Lower lobe of right lung (tissue), 2 donors: Measurements from ENCODE around the gene HIPK2. TPM values are rescaled to one million over a fixed set of nuclear protein-coding genes. Genes with fewer than 3 reads are reported as not detected.

Experiments used
- ATAC-seq, 2 donors: fragments of 200-7000 bp; cut with Tn5 transposase; one replicate each; pipeline ENCODE4 v1.9.1; 2020 to 2022; ENCODE audit warnings: mild to moderate bottlenecking in 2 of 2, moderate library complexity in 2 of 2
- DNase-seq: peaks from one replicate; pipeline ENCODE4 v3.0.0-alpha.2; 2020
- H3K27ac ChIP-seq: fragments of 200-600 bp; one replicate; pipeline ENCODE4 v1.8.0; 2022
- H3K27me3 ChIP-seq: fragments of 200-600 bp; one replicate; pipeline ENCODE4 v1.8.0; 2022; ENCODE audit warnings: low read depth
- H3K36me3 ChIP-seq: fragments of 200-600 bp; one replicate; pipeline ENCODE4 v1.8.0; 2022; ENCODE audit warnings: mild to moderate bottlenecking
- H3K4me1 ChIP-seq: fragments of 200-600 bp; one replicate; pipeline ENCODE4 v1.8.0; 2022
- H3K4me3 ChIP-seq: fragments of 200-600 bp; one replicate; pipeline ENCODE4 v1.8.0; 2022; ENCODE audit warnings: mild to moderate bottlenecking
- H3K9me3 ChIP-seq: fragments of 200-600 bp; one replicate; pipeline ENCODE4 v1.8.0; 2022
- intact Hi-C: fragments of 100-400 bp; cut with DNase I; formaldehyde crosslinking; loops from one replicate; pipeline ENCODE4 v1.11.0; 2022
- total RNA-seq: library from RNA; stranded (reverse); fragmentation: NEBNext Ultra II Directional; extraction: Animal tissue kit (Norgen Biotek cat#: 25700); gene quantifications from one replicate; pipeline ENCODE4 v1.2.1, GENCODE V29; 2021
- TF ChIP-seq, protein P1 (sequence below): fragments of 200-600 bp; IDR thresholded peaks from one replicate; pipeline ENCODE4 v1.8.0; 2022; ENCODE audit warnings: antibody characterized with exemption, mild to moderate bottlenecking
- donor health status: DM: no; HTN: yes; CAD: no; lungs with severe emphysema.

The HIPK2 gene
- total RNA-seq, 1 donor from 2014 or later, result 81.0 TPM

DNA sequence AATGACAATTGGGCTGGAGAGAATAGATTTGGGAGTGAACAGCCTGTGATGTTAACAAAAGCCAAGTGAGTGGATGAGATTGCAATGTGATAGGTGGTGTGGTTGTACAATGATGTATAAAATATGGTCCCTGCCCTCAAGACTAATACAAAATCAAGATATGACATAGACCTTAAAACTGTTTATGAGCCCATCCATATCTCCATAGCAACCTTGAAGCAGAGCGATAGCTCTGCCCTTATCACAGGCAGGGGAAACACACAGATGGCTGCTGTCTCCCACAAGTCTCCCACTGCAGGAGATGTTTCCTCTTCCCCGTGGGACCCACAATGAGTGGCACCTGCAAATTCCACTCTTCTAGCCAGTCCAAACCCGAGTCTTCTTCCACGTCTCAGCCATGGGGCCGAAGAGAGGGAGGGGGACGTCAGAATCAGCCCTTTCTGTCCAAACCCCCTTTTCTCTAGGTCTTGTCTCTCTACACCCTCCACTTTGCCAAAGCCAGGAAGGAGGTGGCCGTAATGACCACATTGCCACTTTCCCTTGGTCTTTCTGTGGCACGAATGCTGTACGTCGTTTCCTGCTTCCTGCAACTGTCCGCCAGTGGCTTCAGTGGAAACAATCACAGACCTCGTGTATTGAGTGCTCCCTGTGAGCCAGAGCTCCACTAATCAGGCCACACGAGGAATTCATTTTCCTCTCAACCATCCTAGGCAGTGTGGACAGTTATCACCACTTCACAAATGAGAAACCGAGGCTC, 43.7 kb upstream of the HIPK2 start:
- DNase-seq, result no peak
- no peaks in the 10 kb centered on the region for H3K9me3 ChIP-seq
- no peaks in the 10 kb centered on the region for H3K27me3 ChIP-seq
- no peak overlapping the region for H3K27ac ChIP-seq
- TF ChIP-seq, protein P1, sequence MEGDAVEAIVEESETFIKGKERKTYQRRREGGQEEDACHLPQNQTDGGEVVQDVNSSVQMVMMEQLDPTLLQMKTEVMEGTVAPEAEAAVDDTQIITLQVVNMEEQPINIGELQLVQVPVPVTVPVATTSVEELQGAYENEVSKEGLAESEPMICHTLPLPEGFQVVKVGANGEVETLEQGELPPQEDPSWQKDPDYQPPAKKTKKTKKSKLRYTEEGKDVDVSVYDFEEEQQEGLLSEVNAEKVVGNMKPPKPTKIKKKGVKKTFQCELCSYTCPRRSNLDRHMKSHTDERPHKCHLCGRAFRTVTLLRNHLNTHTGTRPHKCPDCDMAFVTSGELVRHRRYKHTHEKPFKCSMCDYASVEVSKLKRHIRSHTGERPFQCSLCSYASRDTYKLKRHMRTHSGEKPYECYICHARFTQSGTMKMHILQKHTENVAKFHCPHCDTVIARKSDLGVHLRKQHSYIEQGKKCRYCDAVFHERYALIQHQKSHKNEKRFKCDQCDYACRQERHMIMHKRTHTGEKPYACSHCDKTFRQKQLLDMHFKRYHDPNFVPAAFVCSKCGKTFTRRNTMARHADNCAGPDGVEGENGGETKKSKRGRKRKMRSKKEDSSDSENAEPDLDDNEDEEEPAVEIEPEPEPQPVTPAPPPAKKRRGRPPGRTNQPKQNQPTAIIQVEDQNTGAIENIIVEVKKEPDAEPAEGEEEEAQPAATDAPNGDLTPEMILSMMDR, result no peak
- no peaks in the 10 kb centered on the region for H3K4me1 ChIP-seq
- H3K36me3 ChIP-seq, result no peaks in the 10 kb centered on the region
- H3K4me3 ChIP-seq, result no peak overlapping the region
- no peak for ATAC-seq
- intact Hi-C loops, result no loop called here

DNA sequence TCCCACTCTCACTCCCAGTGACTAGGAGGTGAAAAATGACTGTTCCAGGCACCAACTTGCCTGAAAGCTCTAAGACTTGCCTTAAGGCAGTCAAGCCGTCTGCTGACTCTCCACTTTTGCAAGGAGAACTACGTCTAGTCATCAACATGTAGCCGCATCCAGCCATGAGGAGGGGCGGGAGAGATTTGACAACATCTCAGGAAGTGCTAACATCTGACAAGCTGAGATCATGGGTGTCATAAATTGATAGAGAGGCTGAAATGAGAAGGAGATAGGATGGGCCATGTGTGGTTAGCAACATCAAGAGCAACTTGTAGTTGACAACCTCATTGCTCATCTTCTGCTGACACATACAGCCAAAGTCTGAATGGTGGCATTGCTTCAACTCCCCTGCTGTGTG, 42.3 kb upstream of the HIPK2 start:
- DNase-seq, result no peak
- Histone ChIP-seq H3K4me3 (no peak overlapping the region), H3K9me3 (no peaks in the 10 kb centered on the region), H3K27ac (no peak overlapping the region), H3K27me3 (no peaks in the 10 kb centered on the region), H3K36me3 (no peaks in the 10 kb centered on the region), H3K4me1 (no peaks in the 10 kb centered on the region)
- TF ChIP-seq, protein P1, result no peak
- intact Hi-C loops, result no loop called here
- peak; percentile 24 to 28 for ATAC-seq

DNA sequence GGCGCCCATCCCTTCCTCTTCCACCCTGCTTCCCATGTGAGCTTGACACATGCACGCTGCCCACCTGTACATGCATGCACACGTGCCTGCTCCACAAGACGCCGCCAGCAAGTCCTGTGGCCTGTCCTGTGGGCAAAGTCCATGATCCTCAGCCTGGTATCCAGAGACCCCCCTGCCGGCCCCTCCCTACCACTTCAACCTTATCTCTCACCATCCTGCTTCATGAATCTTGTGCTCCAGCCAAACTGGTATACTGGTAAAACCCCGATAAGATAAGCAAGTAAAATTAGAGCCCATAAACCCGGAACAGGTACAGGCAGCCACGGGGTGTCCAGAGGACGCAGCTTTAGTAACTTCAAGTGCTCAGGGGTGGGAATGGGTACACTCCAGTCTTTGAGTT, 39.5 kb upstream of the HIPK2 start:
- no peaks in the 10 kb centered on the region for H3K27me3 ChIP-seq

DNA sequence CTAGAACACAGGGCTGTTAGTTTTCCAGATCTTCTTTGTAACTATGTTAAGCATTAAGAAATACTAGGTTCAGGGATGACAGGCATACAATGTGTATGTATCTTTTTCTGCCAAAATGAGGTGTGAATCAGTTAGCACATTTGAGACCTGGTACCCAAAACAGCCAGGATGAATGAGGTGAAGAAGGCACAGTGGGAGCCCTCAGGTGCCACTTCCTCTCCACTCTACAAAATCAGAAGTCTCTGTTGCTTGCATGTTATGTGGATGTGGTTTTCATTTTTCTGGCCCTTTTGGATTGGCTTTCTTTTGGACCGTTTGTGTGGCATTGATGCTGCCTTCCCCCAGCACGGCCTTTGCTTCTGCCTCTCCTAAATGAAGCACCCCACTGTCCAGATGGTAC, 35.9 kb upstream of the HIPK2 start:
- TF ChIP-seq, protein P1, result no peak
- intact Hi-C loops, result no loop called here
- Histone ChIP-seq H3K27ac (no peak overlapping the region), H3K36me3 (no peaks in the 10 kb centered on the region), H3K4me1 (no peaks in the 10 kb centered on the region), H3K4me3 (no peak overlapping the region), H3K9me3 (no peaks in the 10 kb centered on the region), H3K27me3 (no peaks in the 10 kb centered on the region)
- ATAC-seq (no peak), DNase-seq (no peak)

More for the DNA sequence above, 39.5 kb upstream of the HIPK2 start:
- Histone ChIP-seq H3K27ac (no peak overlapping the region), H3K4me1 (no peaks in the 10 kb centered on the region), H3K9me3 (no peaks in the 10 kb centered on the region), H3K4me3 (no peak overlapping the region), H3K36me3 (no peaks in the 10 kb centered on the region)
- DNase-seq, result no peak
- TF ChIP-seq, protein P1, result no peak
- intact Hi-C loops, result no loop called here
- ATAC-seq, result no peak

DNA sequence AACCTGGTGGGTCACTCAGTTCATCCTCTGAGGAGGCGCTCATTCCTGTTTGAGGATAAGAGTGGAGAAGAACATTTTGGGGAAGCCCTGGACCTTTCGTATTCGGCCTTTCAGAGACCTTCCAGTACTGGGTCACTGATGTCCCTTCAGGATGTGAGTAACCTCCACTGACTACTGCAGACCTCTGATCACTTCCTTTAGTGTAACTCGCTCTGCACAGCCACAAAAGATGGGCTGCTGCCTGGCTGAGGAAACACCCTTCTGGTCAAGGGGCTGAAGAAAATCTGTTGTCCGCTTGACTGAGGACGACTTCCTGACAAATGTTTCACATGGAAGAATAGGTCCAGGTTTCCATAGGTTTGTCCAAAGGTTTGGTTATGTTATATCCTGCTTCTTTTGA, 35.4 kb upstream of the HIPK2 start:
- TF ChIP-seq, protein P1, result no peak
- H3K4me3 ChIP-seq, result no peak overlapping the region
- H3K4me1 ChIP-seq, result no peaks in the 10 kb centered on the region
- intact Hi-C loops, result no loop called here
- H3K36me3 ChIP-seq, result no peaks in the 10 kb centered on the region
- H3K27me3 ChIP-seq, result no peaks in the 10 kb centered on the region
- H3K9me3 ChIP-seq, result no peaks in the 10 kb centered on the region
- DNase-seq (no peak), ATAC-seq (no peak)
- no peak overlapping the region for H3K27ac ChIP-seq
